C4-2B (cell line): ENCODE results near the gene LRRC15.

Experiments used
- H3K27ac ChIP-seq: fragments of 450-650 bp; 2 replicates; pipeline ENCODE4 v1.5.1; 2017
- ZFX ChIP-seq: fragments of 450-650 bp; IDR thresholded peaks from 2 replicates; pipeline ENCODE4 v1.6.1; 2017
- TF ChIP-seq, protein P1 (sequence below): fragments of 450-650 bp; conservative IDR thresholded peaks from 2 replicates; pipeline ENCODE4 v1.5.1; 2017; ENCODE audit warnings: mild to moderate bottlenecking

The LRRC15 gene

DNA sequence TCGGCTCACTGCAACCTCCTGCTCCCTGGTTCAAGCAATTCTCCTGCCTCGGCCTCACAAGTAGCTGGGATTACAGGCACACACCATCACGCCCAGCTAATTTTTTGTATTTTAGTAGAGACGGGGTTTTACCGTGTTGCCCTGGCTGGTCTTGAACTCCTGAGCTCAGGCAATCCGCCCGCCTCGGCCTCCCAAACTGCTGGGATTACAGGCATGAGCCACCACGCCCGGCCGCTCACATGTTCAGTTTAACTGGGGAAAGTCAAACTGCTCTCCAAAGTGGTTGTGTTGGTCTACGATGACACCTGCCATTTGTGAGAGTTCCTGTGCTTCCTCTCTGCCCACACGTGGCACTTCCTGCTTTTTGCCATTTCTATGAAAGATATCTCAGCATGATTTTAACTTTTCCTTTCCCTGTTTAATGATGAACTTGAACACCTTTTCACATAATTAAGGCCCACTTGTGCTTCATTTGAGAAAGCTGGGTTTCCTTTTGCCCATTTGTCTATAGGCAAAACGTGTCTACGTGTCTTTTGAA, 30.4 kb upstream of the LRRC15 start:
- TF ChIP-seq ZFX = no peak
- TF ChIP-seq, protein P1, sequence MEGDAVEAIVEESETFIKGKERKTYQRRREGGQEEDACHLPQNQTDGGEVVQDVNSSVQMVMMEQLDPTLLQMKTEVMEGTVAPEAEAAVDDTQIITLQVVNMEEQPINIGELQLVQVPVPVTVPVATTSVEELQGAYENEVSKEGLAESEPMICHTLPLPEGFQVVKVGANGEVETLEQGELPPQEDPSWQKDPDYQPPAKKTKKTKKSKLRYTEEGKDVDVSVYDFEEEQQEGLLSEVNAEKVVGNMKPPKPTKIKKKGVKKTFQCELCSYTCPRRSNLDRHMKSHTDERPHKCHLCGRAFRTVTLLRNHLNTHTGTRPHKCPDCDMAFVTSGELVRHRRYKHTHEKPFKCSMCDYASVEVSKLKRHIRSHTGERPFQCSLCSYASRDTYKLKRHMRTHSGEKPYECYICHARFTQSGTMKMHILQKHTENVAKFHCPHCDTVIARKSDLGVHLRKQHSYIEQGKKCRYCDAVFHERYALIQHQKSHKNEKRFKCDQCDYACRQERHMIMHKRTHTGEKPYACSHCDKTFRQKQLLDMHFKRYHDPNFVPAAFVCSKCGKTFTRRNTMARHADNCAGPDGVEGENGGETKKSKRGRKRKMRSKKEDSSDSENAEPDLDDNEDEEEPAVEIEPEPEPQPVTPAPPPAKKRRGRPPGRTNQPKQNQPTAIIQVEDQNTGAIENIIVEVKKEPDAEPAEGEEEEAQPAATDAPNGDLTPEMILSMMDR = no peak
- H3K27ac ChIP-seq = no peak overlapping the region

DNA sequence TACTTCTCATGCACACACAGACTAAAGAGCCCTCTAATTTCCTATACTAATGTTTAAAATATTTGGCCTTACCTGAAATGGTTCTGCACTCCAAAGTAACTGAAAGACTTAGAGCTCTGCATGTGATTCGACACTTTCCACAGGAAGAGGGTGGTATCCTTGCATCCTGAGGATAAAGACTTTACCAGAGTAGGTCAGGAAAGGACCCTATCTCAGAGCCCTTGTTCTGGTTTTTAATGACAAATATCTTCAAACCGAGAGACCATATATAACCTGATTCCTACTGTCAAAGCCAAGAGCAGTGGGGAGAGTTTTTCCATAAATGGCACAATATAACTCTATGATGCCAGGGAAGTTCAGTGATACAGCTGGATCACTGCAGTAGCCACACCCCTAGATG, 29.6 kb upstream of the LRRC15 start, which contains the start of gene GP5:
Gene GP5 (minus strand): TSS at position 101 of the 400 bp plus-strand sequence. CDS start 984 bp downstream, outside the sequence.
- H3K27ac ChIP-seq = no peak within 1 kb of the TSS
- TF ChIP-seq, protein P1 = no peak
- TF ChIP-seq ZFX = no peak

DNA sequence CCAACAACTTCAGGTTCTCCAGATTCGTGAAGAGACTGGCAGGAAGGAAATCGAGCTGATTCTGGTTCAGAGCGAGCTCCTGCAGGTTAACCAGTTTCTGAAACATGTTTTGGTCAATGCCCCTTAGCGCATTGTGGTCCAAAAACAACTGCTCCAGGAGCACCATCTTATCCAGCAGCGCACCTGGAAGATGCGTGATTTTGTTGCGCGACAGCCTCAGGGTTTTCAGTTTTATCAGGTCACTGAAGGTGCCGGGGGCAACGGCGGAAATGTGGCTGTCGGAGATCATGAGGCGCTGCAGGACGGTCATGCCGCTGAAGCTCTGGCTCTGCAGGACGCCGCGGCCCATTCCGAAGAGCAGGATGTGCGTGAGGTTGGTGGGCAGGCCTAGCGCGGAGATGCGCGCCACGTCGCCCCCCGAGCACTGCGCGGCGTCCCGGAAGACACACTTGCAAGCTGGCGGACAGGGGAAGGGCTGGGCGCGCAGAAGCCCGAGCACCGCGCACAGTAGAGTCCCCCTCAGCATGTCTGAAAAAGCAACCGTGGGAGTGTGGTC, 28.3 kb upstream of the LRRC15 start:
- TF ChIP-seq, protein P1 = no peak
- TF ChIP-seq ZFX = no peak
- H3K27ac ChIP-seq = no peak overlapping the region

DNA sequence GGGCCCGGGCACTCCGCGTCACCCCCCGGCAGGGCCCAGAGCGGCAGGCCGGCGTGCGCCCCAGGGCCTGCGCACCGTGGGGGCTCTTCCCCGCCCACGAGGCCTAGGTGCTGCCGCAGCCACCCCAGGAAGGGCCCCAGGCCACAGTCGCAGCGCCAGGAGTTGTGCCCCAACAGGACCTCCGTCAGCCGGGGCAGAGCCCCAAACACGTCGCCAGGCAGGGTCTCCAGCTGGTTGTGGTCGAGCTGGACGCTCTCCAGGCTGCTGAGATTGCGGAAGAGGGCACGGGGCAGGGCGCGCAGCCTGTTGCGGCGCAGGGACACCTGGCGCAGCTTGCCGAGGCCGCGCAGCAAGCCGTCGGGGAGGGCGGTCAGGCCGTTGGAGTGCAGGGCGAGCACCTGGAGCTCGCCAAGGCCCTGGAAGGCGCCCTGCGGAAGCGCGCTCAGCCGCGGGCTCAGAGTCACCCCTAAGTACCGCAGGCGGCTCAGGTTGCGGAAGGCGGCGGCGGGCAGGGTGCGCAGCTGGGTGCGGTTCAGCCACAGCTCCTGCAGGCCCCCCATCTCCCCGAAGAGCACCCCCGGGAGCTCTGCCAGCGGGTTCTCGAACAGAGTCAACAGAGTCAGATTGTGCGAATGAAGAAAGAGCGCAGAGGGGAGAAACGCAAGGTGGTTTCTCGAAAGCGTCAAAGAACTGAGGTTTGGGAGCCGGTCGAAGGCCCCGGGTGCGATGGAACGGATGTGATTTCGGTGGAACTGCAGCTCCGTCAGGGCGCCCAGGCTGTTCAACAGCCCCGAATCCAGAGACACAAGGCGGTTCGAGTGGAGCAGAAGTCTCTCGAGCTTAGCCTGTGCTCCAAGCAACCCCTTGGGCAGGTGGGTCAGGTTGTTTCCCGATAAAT, 27.6 kb upstream of the LRRC15 start:
- TF ChIP-seq, protein P1 = no peak
- TF ChIP-seq ZFX = no peak
- H3K27ac ChIP-seq = no peak overlapping the region

DNA sequence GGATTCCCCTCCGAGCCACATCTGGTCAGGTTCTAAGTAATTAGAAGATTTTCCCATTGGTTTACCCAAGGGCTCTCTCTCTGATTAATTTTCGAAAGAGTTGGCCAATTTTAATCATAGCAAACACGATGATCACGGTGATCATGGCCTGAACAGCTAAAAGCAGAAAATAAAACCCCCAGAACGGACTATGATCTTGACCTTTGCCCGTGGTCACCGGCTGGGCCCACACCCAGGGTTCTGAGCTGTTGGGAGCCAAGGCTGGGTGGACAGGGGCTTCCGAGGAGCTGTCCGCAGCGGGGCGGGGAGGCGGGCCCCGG, 27.0 kb upstream of the LRRC15 start:
- no peak for TF ChIP-seq ZFX
- TF ChIP-seq, protein P1 = no peak
- no peak overlapping the region for H3K27ac ChIP-seq

DNA sequence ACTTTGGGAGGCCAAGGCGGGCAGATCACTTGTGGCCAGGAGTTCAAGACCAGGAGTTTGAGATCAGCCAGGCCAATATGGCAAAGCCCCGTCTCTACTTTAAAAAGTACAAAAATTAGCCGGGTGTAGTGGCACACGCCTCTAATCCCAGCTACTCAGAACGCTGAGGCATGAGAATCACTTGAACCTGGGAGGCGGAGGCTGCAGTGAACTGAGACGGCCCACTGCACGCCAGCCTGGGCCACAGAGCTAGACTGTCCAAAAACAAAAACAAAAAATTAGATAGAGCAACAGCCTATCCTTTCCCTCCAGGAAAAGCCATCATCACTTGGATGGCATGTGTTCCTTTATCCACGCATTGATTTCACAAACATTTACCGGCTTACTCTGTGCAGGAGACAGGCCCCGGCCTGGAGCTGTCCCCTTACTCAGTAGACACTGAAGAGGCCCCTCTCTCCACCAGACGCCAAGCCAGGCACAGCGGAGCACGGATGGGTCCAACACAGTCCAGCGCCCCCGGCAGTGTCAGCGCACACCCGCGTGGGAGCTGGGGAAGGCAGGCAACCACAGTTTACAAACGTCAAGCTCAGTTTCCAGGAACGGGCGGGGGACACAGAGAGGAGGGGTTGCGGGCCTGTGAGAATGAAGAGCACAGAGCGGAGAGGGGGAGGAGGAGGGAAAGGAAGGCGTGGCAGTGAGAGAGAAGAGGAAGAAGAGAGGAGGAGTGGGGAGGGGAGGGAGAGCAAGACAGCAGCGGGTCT, 26.4 kb upstream of the LRRC15 start:
- no peak overlapping the region for H3K27ac ChIP-seq

More for the DNA sequence above, 26.4 kb upstream of the LRRC15 start:
- TF ChIP-seq, protein P1 = no peak
- TF ChIP-seq ZFX = no peak
